HepG2 (cell line): ENCODE data around the gene RPAP2. TPM values are rescaled to one million over a fixed set of nuclear protein-coding genes. Genes with fewer than 3 reads are reported as not detected.

Source experiments
- ATAC-seq: fragments of 200-7000 bp; cut with Tn5 transposase; 3 replicates; pipeline ENCODE4 v1.9.1; 2020; ENCODE audit warnings: mild to moderate bottlenecking, moderate library complexity
- BruUV-seq: library from RNA; stranded (reverse); fragments of 400-500 nt; replicated peaks from 2 replicates; lab custom pipeline; 2021; lab: Mats Ljungman, UMichigan
- CTCF ChIA-PET: fragments of 300-600 bp; formaldehyde crosslinking; extraction: SDS; loops from one replicate; lab custom pipeline; 2021; ENCODE audit warnings: low total read pairs, inconsistent platforms, low intra/inter-chr PET ratio; lab: Yijun Ruan, JAX
- POLR2A ChIA-PET: fragments of 350-600 bp; sonication (Branson Sonifier 250); formaldehyde crosslinking; loops from one replicate; lab custom pipeline; 2020; ENCODE audit warnings: antibody characterized with exemption, inconsistent platforms; lab: Yijun Ruan, JAX
- DNase-seq: peaks from one replicate; pipeline ENCODE4 v3.0.0-alpha.2; 2015; ENCODE audit warnings: low spot score
- FAIRE-seq: peaks from 3 replicates; lab custom pipeline; 2011; peaks lifted over from hg19 to GRCh38; lab: Jason Lieb, UNC
- H2AFZ ChIP-seq: one replicate; pipeline ENCODE4 v1.6.1; 2011; ENCODE audit warnings: low read length, inconsistent platforms
- H3K27ac ChIP-seq: fragments of 300-600 bp; 3 replicates; pipeline ENCODE4 v1.8.0; 2011; ENCODE audit warnings: mixed run types, mild to moderate bottlenecking, mixed read lengths, low read length, inconsistent platforms; ENCODE audit not compliant: insufficient read depth; ENCODE audit errors: extremely low read length
- H3K27me3 ChIP-seq, 2 experiments: fragments of 200-600 bp in 1 of 2; 2 replicates in 1 of 2; 3 replicates in 1 of 2; pipeline versions ENCODE4 v1.6.0 to v1.8.0; 2011; ENCODE audit warnings: low read length in 2 of 2, mild to moderate bottlenecking in 2 of 2, moderate library complexity in 2 of 2, inconsistent platforms in 1 of 2; ENCODE audit not compliant: insufficient read depth in 2 of 2, control insufficient read depth in 1 of 2
- H3K36me3 ChIP-seq, 2 experiments: fragments of 200-600 bp in 1 of 2; replicated peaks in 1 of 2; 2 replicates in 1 of 2; 3 replicates in 1 of 2; pipeline versions ENCODE4 v1.5.1 to v1.8.0; 2011; ENCODE audit warnings: low read length in 2 of 2, inconsistent platforms in 1 of 2; ENCODE audit not compliant: insufficient read depth in 2 of 2, control insufficient read depth in 1 of 2
- H3K4me1 ChIP-seq: 2 replicates; pipeline ENCODE4 v1.5.1; 2012; ENCODE audit warnings: low read length, inconsistent platforms; ENCODE audit not compliant: insufficient read depth
- H3K4me2 ChIP-seq: 2 replicates; pipeline ENCODE4 v1.6.0; 2011; ENCODE audit warnings: low read depth, low read length, inconsistent platforms
- H3K4me3 ChIP-seq, 3 experiments: fragments of 200-600 bp in 1 of 3; sonication (generic), shearing (Covaris generic) in 1 of 3; replicated peaks in 1 of 3; 2 replicates each; pipeline ENCODE4 v1.5.1; 2011 to 2016; ENCODE audit warnings: low read length in 3 of 3, inconsistent platforms in 2 of 3, low read depth in 2 of 3, mild to moderate bottlenecking in 2 of 3, control low read depth in 1 of 3, mixed read lengths in 1 of 3; ENCODE audit not compliant: insufficient read depth in 1 of 3
- H3K79me2 ChIP-seq: one replicate; pipeline ENCODE4 v1.6.1; 2011; ENCODE audit warnings: low read length, inconsistent platforms; ENCODE audit not compliant: insufficient read depth
- H3K9ac ChIP-seq: 2 replicates; pipeline ENCODE4 v1.6.0; 2011; ENCODE audit warnings: mild to moderate bottlenecking, low read depth, low read length, inconsistent platforms; ENCODE audit not compliant: insufficient read depth
- H3K9me3 ChIP-seq: 2 replicates; pipeline ENCODE4 v1.5.1; 2012; ENCODE audit warnings: mild to moderate bottlenecking, low read length
- H4K20me1 ChIP-seq: 2 replicates; pipeline ENCODE4 v1.6.0; 2011; ENCODE audit warnings: inconsistent platforms, mild to moderate bottlenecking, low read length, moderate library complexity; ENCODE audit not compliant: insufficient read depth
- DNMT3B ChIP-seq: conservative IDR thresholded peaks from 2 replicates; pipeline ENCODE4 v1.6.1; 2016; ENCODE audit warnings: missing biosample characterization, control low read depth
- DZIP1 ChIP-seq: sonication (generic); formaldehyde crosslinking; IDR thresholded peaks from 2 replicates; pipeline ENCODE4 v1.5.0; 2020; ENCODE audit warnings: mild to moderate bottlenecking, missing genetic modification reagents
- FOXA3 ChIP-seq: IDR thresholded peaks from 2 replicates; pipeline ENCODE4 v1.6.1; 2016; ENCODE audit warnings: missing genetic modification reagents, missing compliant biosample characterization
- MBD4 ChIP-seq: IDR thresholded peaks from 2 replicates; pipeline ENCODE4 v1.6.1; 2012; ENCODE audit warnings: low read length, inconsistent platforms, borderline replicate concordance
- NFKB2 ChIP-seq: sonication (generic); formaldehyde crosslinking; IDR thresholded peaks from 2 replicates; pipeline ENCODE4 v1.4.0; 2020; ENCODE audit warnings: missing genetic modification reagents, borderline replicate concordance
- RBFOX2 ChIP-seq: fragments of 200-400 bp; formaldehyde crosslinking; IDR thresholded peaks from 2 replicates; pipeline ENCODE4 v1.6.1; 2017; ENCODE audit warnings: low read depth, mild to moderate bottlenecking, low read length
- SIX4 ChIP-seq: sonication (generic); formaldehyde crosslinking; IDR thresholded peaks from 2 replicates; pipeline ENCODE4 v1.4.0; 2020; ENCODE audit warnings: missing genetic modification reagents
- TP53 ChIP-seq: sonication (generic); formaldehyde crosslinking; conservative IDR thresholded peaks from 2 replicates; pipeline ENCODE4 v1.4.0; 2020; ENCODE audit warnings: missing genetic modification reagents
- ZNF234 ChIP-seq: sonication (generic); formaldehyde crosslinking; conservative IDR thresholded peaks from 2 replicates; pipeline ENCODE4 v1.5.1; 2020; ENCODE audit warnings: mild to moderate bottlenecking, missing genetic modification reagents
- ZNF280D ChIP-seq: sonication (generic); formaldehyde crosslinking; IDR thresholded peaks from 2 replicates; pipeline ENCODE4 v1.5.1; 2020; ENCODE audit warnings: mild to moderate bottlenecking, missing genetic modification reagents
- ZNF782 ChIP-seq: sonication (generic); formaldehyde crosslinking; IDR thresholded peaks from 2 replicates; pipeline ENCODE4 v1.4.0; 2020; ENCODE audit warnings: missing genetic modification reagents, mild to moderate bottlenecking, borderline replicate concordance
- ZZZ3 ChIP-seq: sonication (generic); formaldehyde crosslinking; IDR thresholded peaks from 2 replicates; pipeline ENCODE4 v1.4.0; 2020; ENCODE audit warnings: missing genetic modification reagents, mild to moderate bottlenecking, borderline replicate concordance
- WGBS: methylation state at CpG from one replicate; pipeline ENCODE4 v1.1.6; 2017; ENCODE audit warnings: low lambda C conversion rate; 5-methylcytosine and 5-hydroxymethylcytosine counted together
- in situ Hi-C: cut with HindIII; loops from 2 replicates; pipeline ENCODE4 v1.10.0; 2017; ENCODE audit warnings: low pct_unique_long_range_greater_than_20kb; ENCODE audit not compliant: extremely low pct_ligation_motif_present
- intact Hi-C: fragments of 100-400 bp; cut with micrococcal nuclease; formaldehyde crosslinking; loops from one replicate; pipeline ENCODE4 v1.10.0; 2022; ENCODE audit not compliant: unreplicated experiment
- polyA plus RNA-seq, 8 experiments: library from polyadenylated mRNA; depleted of rRNA in 3 of 8; stranded (reverse) in 7 of 8; unstranded in 1 of 8; fragments of >200 nt; fragmentation: Illumina TruSeq in 4 of 8; extraction: Trizol in 4 of 8; gene quantifications; 2 replicates each; pipeline versions ENCODE4 v1.2.1 to v1.2.3, GENCODE V29; 2011 to 2016; ENCODE audit warnings: low read depth in 4 of 8, missing spikeins in 1 of 8, mixed read lengths in 1 of 8; ENCODE audit not compliant: insufficient read depth in 1 of 8
- total RNA-seq, 5 experiments: library from RNA; depleted of rRNA; stranded (reverse); fragments of >200 nt; fragmentation: Illumina TruSeq; extraction: Trizol; gene quantifications; 2 replicates each; pipeline ENCODE4 v1.2.3, GENCODE V29; 2016; ENCODE audit warnings: low read depth in 1 of 5
- TF ChIP-seq, protein P1 (sequence below): sonication (generic); formaldehyde crosslinking; IDR thresholded peaks from 2 replicates; pipeline ENCODE4 v1.4.0; 2020; ENCODE audit warnings: missing genetic modification reagents

The RPAP2 gene
- total and polyA plus RNA-seq, 2 of the 13 experiments (the other 11 are each of a cell fraction or from before 2014, with no cell fraction given): 10.0 to 34.8 TPM

GRCh38 chr1:92376345-92376744 lies 77.5 kb downstream of the RPAP2 start:
- Histone ChIP-seq H3K4me3 (no peak overlapping the region), H2AFZ (no peak overlapping the region), H3K27me3 (no peaks in the 10 kb centered on the region), H4K20me1 (no peaks in the 10 kb centered on the region), H3K79me2 (no peaks in the 10 kb centered on the region), H3K9me3 (no peaks in the 10 kb centered on the region), H3K4me2 (no peak overlapping the region), H3K4me1 (no peaks in the 10 kb centered on the region), H3K9ac (no peak overlapping the region), H3K27ac (no peak overlapping the region), H3K36me3 (peaks cover 1 to 8% of the 10 kb centered on the region in 2 experiments; a peak in 2 of 5 replicates)
- DNase-seq: no peak
- BruUV-seq: no TSS peak
- 99% methylated on average over 2 of the region's 2 CpGs for WGBS
- FAIRE-seq: no peak
- ChIA-PET CTCF (no interaction called here), POLR2A (no interaction called here)
- intact Hi-C loops: no loop called here
- in situ Hi-C loops: no loop called here
- ATAC-seq: no peak
- TF ChIP-seq ZNF280D (no peak), MBD4 (no peak), FOXA3 (CRISPR knock-in tag) (no peak), NFKB2 (CRISPR knock-in tag) (no peak), DZIP1 (CRISPR knock-in tag) (no peak), TP53 (CRISPR knock-in tag) (no peak), DNMT3B (CRISPR knock-in tag) (no peak), ZNF782 (CRISPR knock-in tag) (no peak), SIX4 (no peak), ZNF234 (CRISPR knock-in tag) (no peak), ZZZ3 (CRISPR knock-in tag) (no peak), RBFOX2 (no peak)
- TF ChIP-seq, protein P1, sequence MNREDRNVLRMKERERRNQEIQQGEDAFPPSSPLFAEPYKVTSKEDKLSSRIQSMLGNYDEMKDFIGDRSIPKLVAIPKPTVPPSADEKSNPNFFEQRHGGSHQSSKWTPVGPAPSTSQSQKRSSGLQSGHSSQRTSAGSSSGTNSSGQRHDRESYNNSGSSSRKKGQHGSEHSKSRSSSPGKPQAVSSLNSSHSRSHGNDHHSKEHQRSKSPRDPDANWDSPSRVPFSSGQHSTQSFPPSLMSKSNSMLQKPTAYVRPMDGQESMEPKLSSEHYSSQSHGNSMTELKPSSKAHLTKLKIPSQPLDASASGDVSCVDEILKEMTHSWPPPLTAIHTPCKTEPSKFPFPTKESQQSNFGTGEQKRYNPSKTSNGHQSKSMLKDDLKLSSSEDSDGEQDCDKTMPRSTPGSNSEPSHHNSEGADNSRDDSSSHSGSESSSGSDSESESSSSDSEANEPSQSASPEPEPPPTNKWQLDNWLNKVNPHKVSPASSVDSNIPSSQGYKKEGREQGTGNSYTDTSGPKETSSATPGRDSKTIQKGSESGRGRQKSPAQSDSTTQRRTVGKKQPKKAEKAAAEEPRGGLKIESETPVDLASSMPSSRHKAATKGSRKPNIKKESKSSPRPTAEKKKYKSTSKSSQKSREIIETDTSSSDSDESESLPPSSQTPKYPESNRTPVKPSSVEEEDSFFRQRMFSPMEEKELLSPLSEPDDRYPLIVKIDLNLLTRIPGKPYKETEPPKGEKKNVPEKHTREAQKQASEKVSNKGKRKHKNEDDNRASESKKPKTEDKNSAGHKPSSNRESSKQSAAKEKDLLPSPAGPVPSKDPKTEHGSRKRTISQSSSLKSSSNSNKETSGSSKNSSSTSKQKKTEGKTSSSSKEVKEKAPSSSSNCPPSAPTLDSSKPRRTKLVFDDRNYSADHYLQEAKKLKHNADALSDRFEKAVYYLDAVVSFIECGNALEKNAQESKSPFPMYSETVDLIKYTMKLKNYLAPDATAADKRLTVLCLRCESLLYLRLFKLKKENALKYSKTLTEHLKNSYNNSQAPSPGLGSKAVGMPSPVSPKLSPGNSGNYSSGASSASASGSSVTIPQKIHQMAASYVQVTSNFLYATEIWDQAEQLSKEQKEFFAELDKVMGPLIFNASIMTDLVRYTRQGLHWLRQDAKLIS: no peak
